HG02885 (cell line): ENCODE data around the gene ZNF791.
"Not testable (repeated sequence)": the region's sequence is repeated elsewhere in the genome, so short reads cannot be mapped to it uniquely, and the experiment has no call there.

Experiments used
- ATAC-seq: cut with Tn5 transposase; IDR thresholded peaks from one replicate; pipeline ENCODE4 v1.9.1; 2021; ENCODE audit warnings: mild to moderate bottlenecking; ENCODE audit not compliant: unreplicated experiment, poor library complexity

Gene ZNF791

DNA sequence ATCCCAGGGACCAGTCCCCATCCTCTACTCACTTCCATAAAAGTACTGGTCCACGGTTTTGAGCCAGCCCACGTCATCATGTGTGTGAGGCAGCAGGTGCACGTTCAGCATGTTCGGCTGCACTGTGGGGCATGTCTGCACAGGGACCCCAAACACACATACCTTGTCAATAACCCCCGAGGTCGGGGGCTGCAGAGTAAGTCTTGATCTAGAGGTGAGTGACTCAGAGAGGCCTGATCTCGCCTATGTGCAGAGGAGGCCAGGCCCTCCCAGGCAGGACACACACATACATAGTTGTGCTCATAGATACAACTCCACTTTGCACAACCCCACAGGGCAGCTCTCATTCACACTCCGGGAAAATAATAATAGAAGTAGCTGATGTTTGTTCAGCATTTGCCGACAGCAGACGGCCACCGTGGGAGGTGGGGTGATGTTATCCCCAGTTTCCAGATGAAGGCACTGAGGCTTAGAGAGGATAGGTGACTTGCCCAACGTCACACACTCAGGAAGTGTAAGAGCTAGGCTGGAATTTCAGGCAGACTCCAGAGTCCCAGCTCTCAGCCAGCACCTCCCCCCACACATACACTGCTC lies 55.0 kb downstream of the ZNF791 start:
- no peak for ATAC-seq

DNA sequence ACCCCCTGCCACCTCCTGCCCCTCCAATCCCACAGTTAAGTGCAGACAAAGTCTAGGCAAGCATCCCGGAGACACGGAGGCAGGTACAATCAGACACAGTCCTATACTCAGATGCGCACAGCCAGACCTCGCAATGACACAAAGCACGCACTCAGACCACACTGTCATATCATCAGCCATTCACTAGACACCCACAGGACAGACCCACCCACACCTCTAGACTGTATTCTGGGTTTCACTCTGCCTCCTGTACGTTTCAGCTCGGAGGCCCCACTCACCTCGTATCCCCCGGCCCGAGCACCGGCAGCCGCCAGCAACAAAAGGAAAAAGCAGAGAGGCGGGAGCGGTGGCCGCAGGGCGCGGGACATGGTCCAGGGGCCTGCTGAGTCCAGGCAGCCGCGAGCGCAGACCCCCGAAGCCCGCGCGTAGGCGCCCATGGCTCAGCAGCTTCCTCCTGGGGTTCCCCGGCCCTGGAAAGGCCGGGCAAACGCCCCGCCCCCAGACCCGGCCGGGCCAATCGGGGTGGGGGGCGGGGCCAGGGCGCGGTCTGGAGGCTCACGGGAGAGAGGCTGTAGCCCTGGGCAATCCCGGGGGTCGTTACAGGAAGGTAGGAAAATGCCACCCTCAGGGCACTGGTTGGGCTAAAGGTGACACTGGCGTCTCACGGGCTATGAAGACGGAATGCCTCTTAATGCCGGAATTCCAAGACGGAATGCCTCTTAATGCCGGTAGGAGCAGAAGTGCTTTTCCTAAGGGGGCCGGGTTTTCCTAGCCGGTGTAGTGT lies 55.7 kb downstream of the ZNF791 start, which contains the start of the genes MAN2B1 and WDR83:
Gene MAN2B1, minus strand, starts transcription at position 478 of the 784 bp plus-strand sequence. Its CDS starts 41 bp downstream, at position 437.
Gene WDR83, plus strand, starts transcription at position 543 of the 784 bp plus-strand sequence. CDS start 2,984 bp downstream, outside the sequence.
- ATAC-seq, result peak; percentile 70

DNA sequence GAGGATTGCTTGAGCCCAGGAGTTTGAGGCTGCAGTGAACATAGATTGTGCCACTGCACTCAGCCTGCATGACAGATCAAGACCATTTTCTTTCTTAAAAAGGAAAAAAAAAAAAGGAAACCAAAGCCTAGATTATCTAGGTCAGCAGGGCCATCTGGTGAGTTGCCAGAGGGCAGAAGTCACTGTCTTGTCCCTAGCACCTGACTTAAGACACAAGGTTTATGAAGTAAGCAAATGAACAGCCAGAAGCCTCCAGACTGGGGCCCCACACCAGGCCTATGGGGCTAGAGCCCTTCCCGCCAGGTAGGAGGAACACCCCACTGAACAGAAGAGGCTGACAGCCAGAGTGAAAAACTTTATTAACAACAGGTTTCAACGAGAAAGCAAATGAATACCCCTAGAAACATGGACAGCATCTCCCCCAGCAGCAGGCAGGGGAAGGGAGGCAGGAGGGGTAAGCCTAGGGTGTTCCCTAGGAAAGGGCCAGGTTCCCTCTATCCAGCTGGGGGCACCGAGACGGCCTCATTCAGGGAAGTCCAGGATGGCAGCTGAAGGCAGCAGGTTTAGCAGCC lies 57.1 kb downstream of the ZNF791 start:
- no peak for ATAC-seq

DNA sequence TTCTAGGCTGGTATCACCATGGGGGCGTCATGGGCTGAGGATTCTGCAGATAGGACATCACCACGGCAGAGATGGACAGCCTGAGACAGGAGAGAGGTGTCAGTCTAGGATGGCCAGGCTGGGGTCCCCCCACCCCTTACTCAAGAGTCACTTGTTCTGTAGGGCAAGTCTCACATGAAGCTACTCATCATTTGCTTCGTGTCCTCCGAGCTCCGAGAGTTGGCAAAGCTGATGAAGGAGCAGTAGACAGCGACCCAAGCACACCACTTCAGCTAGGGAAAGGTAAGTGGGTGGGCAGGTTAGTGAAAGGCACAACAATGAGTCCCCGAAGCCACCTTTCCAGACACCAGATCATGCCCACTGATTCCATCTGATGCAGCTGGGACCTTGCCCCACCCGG lies 57.6 kb downstream of the ZNF791 start:
- ATAC-seq, result no peak

DNA sequence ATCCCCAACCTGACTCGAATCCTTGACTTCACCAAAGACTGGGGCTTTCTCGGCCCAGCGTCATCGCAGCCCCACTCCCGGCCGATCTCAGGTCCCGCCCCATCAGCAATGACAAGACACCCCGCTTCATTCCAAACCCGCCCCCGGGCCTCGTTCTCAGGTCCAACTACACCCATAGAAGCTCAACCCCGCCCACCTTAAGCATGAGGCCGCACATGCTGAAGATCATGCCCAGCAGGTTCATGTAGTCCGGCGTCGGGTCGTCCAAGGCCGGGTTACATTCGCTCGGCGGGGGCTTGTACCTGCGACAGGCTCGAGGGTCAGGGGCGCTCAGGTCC lies 58.2 kb downstream of the ZNF791 start:
- ATAC-seq, result peak; percentile 12

DNA sequence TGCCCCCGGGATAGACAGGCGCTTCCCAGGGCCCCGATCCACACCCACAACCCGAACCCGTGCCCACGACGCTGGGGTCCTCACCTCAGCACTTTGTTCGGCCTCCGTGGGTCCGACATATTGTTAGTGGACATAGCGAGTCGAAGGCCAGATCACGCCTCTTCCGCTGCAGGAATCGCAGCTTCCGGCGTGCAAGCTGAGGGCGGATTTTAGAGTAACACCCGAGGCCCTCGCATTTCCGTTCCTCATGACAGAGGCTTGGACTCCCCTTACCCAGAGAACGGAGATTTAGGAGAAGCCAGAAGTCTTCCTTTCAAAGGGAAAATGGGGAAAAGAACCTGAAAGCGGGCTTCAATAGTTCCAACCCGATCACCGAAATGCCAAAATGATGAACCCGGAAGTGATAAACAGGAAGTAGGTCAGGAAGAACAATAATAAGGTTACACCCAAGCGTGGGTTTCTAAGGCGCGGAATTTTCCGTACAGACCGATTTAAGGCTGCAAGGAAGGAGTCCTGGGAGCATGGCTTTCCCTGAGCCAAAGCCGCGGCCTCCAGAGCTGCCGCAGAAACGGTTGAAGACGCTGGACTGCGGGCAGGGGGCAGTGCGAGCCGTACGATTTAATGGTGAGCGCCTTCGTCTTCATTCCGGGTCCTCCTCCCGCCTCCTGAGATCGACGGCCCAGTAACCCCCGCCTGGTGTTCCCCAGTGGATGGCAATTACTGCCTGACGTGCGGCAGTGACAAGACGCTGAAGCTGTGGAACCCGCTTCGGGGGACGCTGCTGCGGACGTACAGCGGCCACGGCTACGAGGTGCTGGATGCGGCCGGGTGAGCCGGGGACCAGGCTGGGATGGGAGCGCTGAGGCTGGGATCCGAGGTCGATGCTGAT lies 58.8 kb downstream of the ZNF791 start:
- peak; percentile 38 for ATAC-seq

DNA sequence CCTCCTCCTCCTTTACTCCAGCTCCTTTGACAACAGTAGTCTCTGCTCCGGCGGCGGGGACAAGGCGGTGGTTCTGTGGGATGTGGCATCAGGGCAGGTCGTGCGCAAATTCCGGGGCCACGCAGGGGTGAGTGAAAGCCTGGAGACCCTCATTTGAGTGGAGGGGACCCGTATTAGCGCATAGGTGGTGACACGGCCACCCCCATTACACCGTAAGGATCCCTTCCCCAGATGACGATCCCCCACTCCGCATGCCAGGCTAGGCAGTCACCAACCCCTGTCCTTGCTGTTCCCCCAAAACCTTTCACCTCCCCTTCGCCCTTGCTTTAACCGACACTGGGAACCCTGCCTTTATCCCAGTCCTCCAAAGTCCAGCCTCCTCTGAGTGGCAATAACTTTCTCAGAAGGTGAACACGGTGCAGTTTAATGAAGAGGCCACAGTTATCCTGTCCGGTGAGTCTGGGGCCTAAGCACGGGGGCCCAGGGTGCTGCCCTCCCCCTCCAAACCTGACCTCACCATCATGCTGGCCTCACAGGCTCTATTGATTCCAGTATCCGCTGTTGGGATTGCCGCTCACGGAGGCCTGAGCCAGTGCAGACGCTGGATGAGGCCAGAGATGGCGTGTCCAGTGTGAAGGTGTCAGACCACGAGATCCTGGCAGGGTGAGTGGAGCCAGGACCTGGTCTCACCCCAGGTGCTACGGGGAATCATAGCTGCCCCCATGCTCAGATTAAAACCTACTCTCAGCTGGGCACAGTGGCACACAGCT lies 59.6 kb downstream of the ZNF791 start:
- no peak for ATAC-seq

DNA sequence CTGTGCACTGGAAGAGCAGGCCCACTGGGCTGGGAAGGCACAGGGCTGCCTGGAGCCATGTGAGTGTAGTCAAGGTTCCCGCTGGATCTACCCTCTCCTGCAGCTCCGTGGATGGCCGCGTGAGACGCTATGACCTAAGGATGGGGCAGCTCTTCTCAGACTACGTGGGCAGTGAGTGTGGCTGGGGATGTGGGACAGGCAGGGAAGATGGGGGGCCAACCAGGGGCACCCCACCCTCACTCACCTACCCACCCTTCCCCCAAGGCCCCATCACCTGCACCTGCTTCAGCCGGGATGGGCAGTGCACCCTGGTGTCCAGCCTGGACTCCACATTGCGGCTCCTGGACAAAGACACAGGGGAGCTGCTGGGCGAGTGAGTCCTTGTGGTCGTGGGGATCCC lies 62.0 kb downstream of the ZNF791 start:
- ATAC-seq, result no peak

DNA sequence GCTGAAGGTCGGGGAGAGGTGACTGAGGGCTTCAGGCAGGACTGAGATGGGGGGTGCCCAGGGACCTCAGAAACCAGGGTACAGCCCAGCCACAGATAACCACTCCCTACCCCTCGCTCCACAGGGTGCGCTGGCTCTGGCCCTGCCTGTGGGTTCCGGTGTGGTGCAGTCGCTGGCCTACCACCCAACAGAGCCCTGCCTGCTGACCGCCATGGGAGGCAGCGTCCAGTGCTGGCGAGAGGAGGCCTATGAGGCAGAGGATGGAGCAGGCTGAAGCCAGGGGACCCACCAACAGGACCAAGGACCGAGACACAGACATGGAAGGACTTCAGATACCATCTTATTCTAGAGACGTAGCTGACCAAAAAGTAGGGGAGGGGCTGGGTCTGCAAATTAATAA lies 64.7 kb downstream of the ZNF791 start:
- ATAC-seq, result no peak

DNA sequence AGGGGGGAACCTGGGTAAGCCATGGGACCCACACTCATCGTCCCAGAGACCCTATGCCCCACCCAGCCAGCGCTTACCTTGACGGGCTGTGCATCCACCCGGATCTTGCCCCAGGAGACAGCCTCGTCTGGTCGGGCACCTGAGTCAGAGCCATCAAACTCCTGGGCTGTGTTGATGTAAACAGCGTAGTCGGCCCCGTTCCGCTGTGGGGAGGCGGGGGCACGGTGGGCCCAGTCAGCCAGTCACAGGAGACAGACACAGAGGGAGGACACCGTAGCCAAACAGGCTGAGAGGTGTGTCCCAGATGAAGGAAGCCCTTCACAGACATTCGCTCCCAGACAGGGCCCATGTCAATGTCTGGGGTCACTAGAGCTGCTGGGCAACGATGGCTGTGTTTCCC lies 65.2 kb downstream of the ZNF791 start:
- no peak for ATAC-seq

DNA sequence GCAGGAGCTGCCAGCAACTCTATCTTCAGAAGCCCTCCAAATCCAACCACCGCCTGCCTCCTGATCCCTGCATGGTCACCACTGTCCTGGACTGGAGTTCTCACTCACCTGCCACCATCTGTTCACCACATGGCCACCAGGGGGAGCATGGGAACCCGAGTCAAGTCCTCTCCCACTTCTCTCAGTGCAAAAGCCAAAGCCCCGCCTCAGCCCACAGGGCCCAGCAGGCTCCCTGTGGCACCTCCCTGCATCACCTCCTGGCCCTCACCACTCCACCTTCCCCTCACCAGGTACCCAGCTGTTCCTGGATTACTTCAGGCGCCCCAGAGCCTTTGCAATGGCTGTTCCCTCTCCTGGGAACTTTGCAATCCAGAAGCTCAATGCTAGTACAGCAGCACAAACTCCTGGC lies 65.7 kb downstream of the ZNF791 start:
- ATAC-seq, result no peak

DNA sequence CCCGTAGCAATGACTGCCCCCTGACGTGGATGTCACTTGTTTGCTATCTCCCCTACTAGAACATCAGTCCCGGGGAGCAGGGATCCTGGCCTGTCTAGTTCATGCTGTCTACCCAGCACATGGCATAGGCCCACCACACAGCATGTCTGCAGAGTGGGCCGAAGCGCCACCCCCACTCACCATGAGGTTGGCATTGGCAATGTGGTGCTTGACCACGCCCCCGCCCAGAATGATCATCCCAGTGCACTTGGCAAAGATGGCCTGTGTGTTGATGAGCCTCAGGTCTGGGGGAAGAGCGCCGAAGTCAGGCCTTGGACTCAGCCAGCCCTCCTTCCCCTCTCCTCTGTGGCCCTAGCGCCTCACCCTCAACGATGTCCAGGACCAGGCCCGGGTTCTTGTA lies 66.2 kb downstream of the ZNF791 start:
- ATAC-seq, result no peak

DNA sequence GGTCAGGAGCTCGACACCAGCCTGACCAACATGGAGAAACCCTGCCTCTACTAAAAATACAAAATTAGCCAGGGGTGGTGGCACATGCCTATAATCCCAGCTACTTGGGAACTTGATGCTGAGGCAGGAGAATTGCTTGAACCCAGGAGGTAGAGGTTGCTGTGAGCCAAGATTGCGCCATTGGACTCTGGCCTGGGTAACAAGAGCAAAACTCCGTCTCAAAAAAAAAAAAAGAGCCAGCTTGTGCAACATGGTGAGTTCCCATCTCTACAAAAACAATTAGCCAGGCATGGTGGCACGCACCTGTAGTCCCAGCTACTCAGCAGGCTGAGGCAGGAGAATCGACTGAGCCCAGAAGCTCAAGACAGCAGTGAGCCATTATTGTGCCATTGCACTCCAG lies 67.3 kb downstream of the ZNF791 start:
- ATAC-seq, result not testable (repeated sequence)

DNA sequence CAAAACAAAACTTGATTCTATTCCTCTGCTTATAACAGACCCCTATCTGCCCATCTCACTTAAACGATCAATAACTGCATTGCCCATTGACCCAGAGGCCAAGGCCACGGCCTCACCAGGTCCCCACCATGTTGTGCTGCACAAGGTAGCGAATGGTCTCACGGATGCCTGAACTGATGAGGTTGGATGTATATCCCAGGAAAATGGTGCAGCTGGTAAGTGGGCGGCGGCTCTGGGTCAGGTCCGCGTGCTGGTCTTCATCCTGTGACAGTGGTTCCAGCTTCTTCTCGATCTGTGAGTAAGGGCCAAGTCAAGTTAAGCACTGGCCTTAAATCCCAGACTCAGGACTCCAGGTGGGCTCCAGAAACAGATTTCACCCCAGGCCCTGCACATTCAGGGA lies 69.3 kb downstream of the ZNF791 start:
- no peak for ATAC-seq

DNA sequence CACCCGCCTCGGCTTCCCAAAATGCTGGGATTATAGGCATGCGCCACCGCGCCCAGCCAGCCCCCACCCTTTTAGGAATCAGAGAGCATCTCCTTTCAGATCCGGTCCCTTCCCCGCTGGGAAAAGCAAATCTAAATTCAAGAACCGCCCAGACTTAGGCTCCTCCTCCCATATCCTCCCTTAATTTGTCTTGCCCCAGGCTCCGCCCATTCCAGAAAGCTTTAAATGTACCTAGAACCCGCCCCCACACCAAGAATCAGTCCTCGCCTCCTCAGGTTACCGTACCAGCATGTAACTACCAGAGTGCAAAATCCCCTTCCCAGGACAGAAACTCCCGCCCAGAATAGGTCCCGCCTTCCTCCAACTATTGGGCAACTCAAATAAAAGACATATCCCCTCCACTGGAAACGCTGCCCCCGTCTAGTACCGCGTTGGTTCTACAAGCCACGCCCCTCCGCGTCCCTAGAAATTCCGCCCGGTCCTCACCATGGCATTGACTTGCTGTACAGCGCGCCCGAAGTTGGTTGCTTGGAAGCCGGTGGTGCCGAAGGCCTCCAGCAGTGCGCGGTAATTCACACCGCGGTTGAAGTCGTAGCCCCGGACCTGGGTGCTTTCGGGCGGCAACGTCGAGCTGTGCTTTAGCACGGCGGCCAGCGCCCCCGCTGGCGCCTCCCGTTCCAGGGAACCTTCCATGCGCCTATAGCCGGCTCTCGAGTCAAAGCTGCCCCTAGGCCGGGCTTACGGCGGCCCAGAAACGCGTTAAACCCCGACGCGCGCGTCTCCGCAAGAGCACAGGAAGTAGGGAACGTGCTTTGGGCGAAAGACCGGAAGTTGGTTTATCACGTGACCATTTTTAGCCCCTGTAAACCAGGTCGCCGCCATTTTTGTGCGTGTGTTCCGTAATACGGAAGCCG lies 70.6 kb downstream of the ZNF791 start, which contains the start of gene DHPS:
Gene DHPS, minus strand, starts transcription at position 807 of the 914 bp plus-strand sequence. Its CDS starts 114 bp downstream, at position 693.
- ATAC-seq, result peak; percentile 83
